Measurements from ENCODE around the gene KSR1. TPM values are rescaled to one million over a fixed set of nuclear protein-coding genes. Genes with fewer than 3 reads are reported as not detected.

KSR1 gene
- total and polyA plus RNA-seq, 12 donors: 16.0 to 50.4 (median 38.5) TPM

GRCh38 chr17:27622986-27623385 is 166.7 kb downstream of the KSR1 start:
- Histone ChIP-seq H3K36me3 (replicated peaks in 1 of 2) (peaks cover 0 to 49% of the 10 kb centered on the region in 2 donors), H3K4me3 (no peak overlapping the region), H3K27me3 (no peaks in the 10 kb centered on the region), H3K9me3 (replicated peaks in 1 of 3) (no peaks in the 10 kb centered on the region), H3K4me1 (replicated peaks in 1 of 2) (no peaks in the 10 kb centered on the region), H3K27ac (no peak overlapping the region)
- DNase-seq: peak in 2 of 7 donors; percentile 43 to 56
- WGBS, 4 donors: 52 to 72% (median 65%) methylated on average over 4 of the region's 4 CpGs
- intact Hi-C loops (cut with DNase I): no loop called here
- TF ChIP-seq CTCF (IDR thresholded peaks at IDR 0.05) (no peak), POLR2A (IDR thresholded peaks at IDR 0.05) (no peak)

- intact Hi-C loops (cut with DNase I): no loop called here
- H3K27ac ChIP-seq: no peak overlapping the region
- H3K27me3 ChIP-seq: no peaks in the 10 kb centered on the region
- no peak overlapping the region for H3K4me3 ChIP-seq
- H3K9me3 ChIP-seq (replicated peaks in 1 of 3): no peaks in the 10 kb centered on the region
- peaks cover 0 to 43% of the 10 kb centered on the region in 2 donors for H3K36me3 ChIP-seq (replicated peaks in 1 of 2)
- DNase-seq: no peak
- H3K4me1 ChIP-seq (replicated peaks in 1 of 2): no peaks in the 10 kb centered on the region
- TF ChIP-seq POLR2A (IDR thresholded peaks at IDR 0.05) (no peak), CTCF (IDR thresholded peaks at IDR 0.05) (no peak)
- 86 to 98% (median 90%) methylated on average over 6 of the region's 6 CpGs for WGBS, 4 donors
Observed at GRCh38 chr17:27623614-27624013, 167.4 kb downstream of the KSR1 start.

- no peak overlapping the region for H3K27ac ChIP-seq
- H3K27me3 ChIP-seq: no peaks in the 10 kb centered on the region
- intact Hi-C loops (cut with DNase I): no loop called here
- no peaks in the 10 kb centered on the region for H3K4me1 ChIP-seq (replicated peaks in 1 of 2)
- H3K36me3 ChIP-seq (replicated peaks in 1 of 2): peaks cover 0 to 43% of the 10 kb centered on the region in 2 donors
- H3K9me3 ChIP-seq (replicated peaks in 1 of 3): no peaks in the 10 kb centered on the region
- no peak overlapping the region for H3K4me3 ChIP-seq
- no peak for TF ChIP-seq CTCF (IDR thresholded peaks at IDR 0.05)
- no peak for TF ChIP-seq POLR2A (IDR thresholded peaks at IDR 0.05)
- WGBS, 4 donors: 93 to 97% (median 94%) methylated on average over 3 of the region's 3 CpGs
- DNase-seq: no peak
Observed at GRCh38 chr17:27624539-27624938, 168.3 kb downstream of the KSR1 start.

- Histone ChIP-seq H3K27me3 (no peaks in the 10 kb centered on the region), H3K27ac (no peak overlapping the region), H3K4me1 (replicated peaks in 1 of 2) (no peaks in the 10 kb centered on the region), H3K4me3 (no peak overlapping the region), H3K9me3 (replicated peaks in 1 of 3) (no peaks in the 10 kb centered on the region), H3K36me3 (replicated peaks in 1 of 2) (peaks cover 0 to 34% of the 10 kb centered on the region in 2 donors)
- WGBS, 4 donors: 86 to 96% (median 92%) methylated on average over 4 to 5 of the region's 5 CpGs
- intact Hi-C loops (cut with DNase I): no loop called here
- DNase-seq: no peak
- TF ChIP-seq CTCF (IDR thresholded peaks at IDR 0.05) (no peak), POLR2A (IDR thresholded peaks at IDR 0.05) (no peak)
Observed at GRCh38 chr17:27625856-27626255, 169.6 kb downstream of the KSR1 start.
